H9 (cell line): ENCODE data around the gene VPS13C. TPM values are rescaled to one million over a fixed set of nuclear protein-coding genes. Genes with fewer than 3 reads are reported as not detected.

ENCODE experiments used
- DNase-seq: peaks from one replicate; pipeline ENCODE4 v3.0.0-alpha.2; 2017
- H2AFZ ChIP-seq: one replicate; pipeline ENCODE4 v1.6.1; 2013; ENCODE audit warnings: mild to moderate bottlenecking, low read length, control low read depth, moderate library complexity
- H2AK5ac ChIP-seq: 2 replicates; pipeline ENCODE4 v1.6.1; 2013; ENCODE audit warnings: low read length, control low read depth, mixed read lengths; ENCODE audit not compliant: insufficient read length
- H2BK120ac ChIP-seq: one replicate; pipeline ENCODE4 v1.6.1; 2013; ENCODE audit warnings: low read depth, mild to moderate bottlenecking, low read length, control low read depth, inconsistent platforms; ENCODE audit not compliant: poor library complexity, severe bottlenecking
- H2BK12ac ChIP-seq: 2 replicates; pipeline ENCODE4 v1.6.1; 2013; ENCODE audit warnings: low read length, control low read depth, mixed read lengths, low read depth; ENCODE audit not compliant: insufficient read length
- H2BK15ac ChIP-seq: 2 replicates; pipeline ENCODE4 v1.6.1; 2013; ENCODE audit warnings: low read depth, low read length, control low read depth
- H2BK20ac ChIP-seq: one replicate; pipeline ENCODE4 v1.6.1; 2013; ENCODE audit warnings: low read depth, mild to moderate bottlenecking, low read length, control low read depth, inconsistent platforms; ENCODE audit not compliant: poor library complexity, severe bottlenecking
- H2BK5ac ChIP-seq: 2 replicates; pipeline ENCODE4 v1.6.1; 2013; ENCODE audit warnings: low read length, control low read depth, mixed read lengths; ENCODE audit not compliant: insufficient read length
- H3K14ac ChIP-seq: 2 replicates; pipeline ENCODE4 v1.6.1; 2013; ENCODE audit warnings: low read length, control low read depth; ENCODE audit not compliant: insufficient read depth
- H3K18ac ChIP-seq: 2 replicates; pipeline ENCODE4 v1.6.1; 2013; ENCODE audit warnings: low read depth, mild to moderate bottlenecking, mixed read lengths, low read length, control low read depth; ENCODE audit not compliant: insufficient read length
- H3K23ac ChIP-seq: 2 replicates; pipeline ENCODE4 v1.6.1; 2013; ENCODE audit warnings: low read length, control low read depth, mixed read lengths, low read depth; ENCODE audit not compliant: insufficient read length
- H3K23me2 ChIP-seq: 2 replicates; pipeline ENCODE4 v1.6.1; 2013; ENCODE audit warnings: low read depth, mild to moderate bottlenecking, mixed read lengths, low read length, control low read depth; ENCODE audit not compliant: insufficient read length, poor library complexity, severe bottlenecking
- H3K27ac ChIP-seq: 2 replicates; pipeline ENCODE4 v1.5.1; 2013; ENCODE audit warnings: low read length, control low read depth, mixed read lengths, low read depth; ENCODE audit not compliant: insufficient read length
- H3K27me3 ChIP-seq: 2 replicates; pipeline ENCODE4 v1.6.1; 2013; ENCODE audit warnings: low read length, control low read depth, inconsistent platforms; ENCODE audit not compliant: insufficient read depth
- H3K4ac ChIP-seq: 2 replicates; pipeline ENCODE4 v1.6.1; 2013; ENCODE audit warnings: low read depth, mild to moderate bottlenecking, control low read depth, inconsistent platforms, low read length, moderate library complexity
- H3K4me1 ChIP-seq: 2 replicates; pipeline ENCODE4 v1.6.1; 2013; ENCODE audit warnings: low read length, control low read depth, inconsistent platforms; ENCODE audit not compliant: insufficient read depth
- H3K4me2 ChIP-seq: 2 replicates; pipeline ENCODE4 v1.6.1; 2013; ENCODE audit warnings: low read length, control low read depth, mixed read lengths; ENCODE audit not compliant: insufficient read length, insufficient read depth
- H3K56ac ChIP-seq: 2 replicates; pipeline ENCODE4 v1.6.1; 2013; ENCODE audit warnings: low read depth, mild to moderate bottlenecking, mixed read lengths, low read length, control low read depth; ENCODE audit not compliant: insufficient read length
- H3K79me1 ChIP-seq: 2 replicates; pipeline ENCODE4 v1.6.1; 2013; ENCODE audit warnings: low read depth, mild to moderate bottlenecking, moderate library complexity, low read length, control low read depth, inconsistent platforms; ENCODE audit not compliant: insufficient read depth, poor library complexity, severe bottlenecking
- H3K79me2 ChIP-seq: 2 replicates; pipeline ENCODE4 v1.6.1; 2013; ENCODE audit warnings: low read length, control low read depth, inconsistent platforms; ENCODE audit not compliant: insufficient read depth
- H3K9ac ChIP-seq: 2 replicates; pipeline ENCODE4 v1.6.1; 2013; ENCODE audit warnings: low read length, control low read depth, mixed read lengths; ENCODE audit not compliant: insufficient read length; ENCODE audit errors: extremely low read depth
- H3K9me3 ChIP-seq: one replicate; pipeline ENCODE4 v1.6.1; 2013; ENCODE audit warnings: low read depth, low read length, inconsistent platforms; ENCODE audit not compliant: control insufficient read depth
- H3T11ph ChIP-seq: one replicate; pipeline ENCODE4 v1.6.1; 2013; ENCODE audit warnings: mild to moderate bottlenecking, low read length, control low read depth, inconsistent platforms
- H4K20me1 ChIP-seq: one replicate; pipeline ENCODE4 v1.6.1; 2013; ENCODE audit not compliant: control insufficient read depth, insufficient read length, insufficient read depth
- H4K5ac ChIP-seq: 2 replicates; pipeline ENCODE4 v1.6.1; 2013; ENCODE audit warnings: low read depth, mild to moderate bottlenecking, mixed read lengths, low read length, control low read depth; ENCODE audit not compliant: insufficient read length
- H4K8ac ChIP-seq: replicated peaks from 2 replicates; pipeline ENCODE4 v1.6.1; 2013; ENCODE audit warnings: low read length, control low read depth, mixed read lengths, low read depth; ENCODE audit not compliant: insufficient read length
- H4K91ac ChIP-seq: 2 replicates; pipeline ENCODE4 v1.6.1; 2013; ENCODE audit warnings: low read depth, mild to moderate bottlenecking, moderate library complexity, mixed read lengths, low read length, control low read depth; ENCODE audit not compliant: insufficient read length
- H3K27ac Mint-ChIP-seq, 3 experiments: 2 replicates in 2 of 3; 3 replicates in 1 of 3; pipeline ENCODE4 v1.8.0; 2020 to 2021; ENCODE audit warnings: mixed read lengths in 3 of 3, mild to moderate bottlenecking in 1 of 3, moderate library complexity in 1 of 3
- H3K27me3 Mint-ChIP-seq: 2 replicates; pipeline ENCODE4 v1.8.0; 2021; ENCODE audit warnings: low read depth, mild to moderate bottlenecking, moderate library complexity, mixed read lengths
- H3K36me3 Mint-ChIP-seq, 3 experiments: 2 replicates in 2 of 3; 3 replicates in 1 of 3; pipeline ENCODE4 v1.8.0; 2020 to 2021; ENCODE audit warnings: low read depth in 3 of 3, mixed read lengths in 3 of 3; ENCODE audit not compliant: insufficient read depth in 1 of 3
- H3K4me1 Mint-ChIP-seq, 2 experiments: 2 replicates each; pipeline ENCODE4 v1.8.0; 2020; ENCODE audit warnings: mixed read lengths in 2 of 2
- H3K4me3 Mint-ChIP-seq, 2 experiments: 2 replicates in 1 of 2; 3 replicates in 1 of 2; pipeline ENCODE4 v1.8.0; 2020 to 2021; ENCODE audit warnings: mild to moderate bottlenecking in 2 of 2, mixed read lengths in 2 of 2, moderate library complexity in 1 of 2
- H3K9me3 Mint-ChIP-seq, 2 experiments: 2 replicates in 1 of 2; 3 replicates in 1 of 2; pipeline ENCODE4 v1.8.0; 2020; ENCODE audit warnings: mild to moderate bottlenecking in 2 of 2, mixed read lengths in 2 of 2, moderate library complexity in 1 of 2
- total RNA-seq: library from RNA; stranded (reverse); gene quantifications from 2 replicates; pipeline ENCODE4 v1.2.1, GENCODE V29; 2021
- TF ChIP-seq, protein P1 (sequence below): fragments of 200-600 bp; sonication (generic); conservative IDR thresholded peaks from 3 replicates; pipeline ENCODE4 v1.8.0; 2021; ENCODE audit warnings: antibody characterized with exemption, mild to moderate bottlenecking

The VPS13C gene
- total RNA-seq, 1 experiment from 2014 or later, result 14.2 TPM

DNA sequence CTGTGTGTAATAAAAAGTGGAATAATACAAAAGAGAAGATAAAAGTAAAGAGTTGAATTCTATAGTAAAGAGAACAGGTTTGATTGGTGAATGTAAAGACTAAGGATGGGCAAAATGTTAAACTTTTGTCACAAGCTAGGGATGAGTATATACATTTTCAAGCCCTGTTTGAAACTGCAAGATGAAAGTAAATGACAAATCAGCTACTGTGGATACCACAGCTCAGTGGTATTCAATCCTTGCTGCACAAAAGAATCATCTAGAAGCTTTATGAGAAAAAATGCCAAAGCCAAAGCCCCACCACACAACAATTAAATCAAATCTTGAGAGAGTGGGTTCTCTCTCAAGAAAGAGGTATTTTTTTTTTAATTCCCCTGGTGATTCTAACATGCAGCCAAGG lies 67.7 kb downstream of the VPS13C start:
- H3K18ac ChIP-seq, result no peak overlapping the region
- H3K14ac ChIP-seq, result no peak overlapping the region
- no peaks in the 10 kb centered on the region for H4K20me1 ChIP-seq
- H4K5ac ChIP-seq, result no peak overlapping the region
- H3K27ac ChIP-seq, result no peak overlapping the region
- Mint-ChIP-seq H3K27me3 (no peaks in the 10 kb centered on the region), H3K4me3 (no peak overlapping the region), H3K9me3 (peaks cover 0 to 8% of the 10 kb centered on the region in 2 experiments; a peak in 1 of 5 replicates), H3K36me3 (peaks cover 6 to 23% (median 13%) of the 10 kb centered on the region in 3 experiments; a peak in 6 of 7 replicates), H3K4me1 (no peaks in the 10 kb centered on the region), H3K27ac (no peak overlapping the region; a peak in 1 of 7 replicates)
- H3K56ac ChIP-seq, result no peak overlapping the region
- no peak overlapping the region for H4K91ac ChIP-seq
- no peak overlapping the region for H2AFZ ChIP-seq
- TF ChIP-seq, protein P1, sequence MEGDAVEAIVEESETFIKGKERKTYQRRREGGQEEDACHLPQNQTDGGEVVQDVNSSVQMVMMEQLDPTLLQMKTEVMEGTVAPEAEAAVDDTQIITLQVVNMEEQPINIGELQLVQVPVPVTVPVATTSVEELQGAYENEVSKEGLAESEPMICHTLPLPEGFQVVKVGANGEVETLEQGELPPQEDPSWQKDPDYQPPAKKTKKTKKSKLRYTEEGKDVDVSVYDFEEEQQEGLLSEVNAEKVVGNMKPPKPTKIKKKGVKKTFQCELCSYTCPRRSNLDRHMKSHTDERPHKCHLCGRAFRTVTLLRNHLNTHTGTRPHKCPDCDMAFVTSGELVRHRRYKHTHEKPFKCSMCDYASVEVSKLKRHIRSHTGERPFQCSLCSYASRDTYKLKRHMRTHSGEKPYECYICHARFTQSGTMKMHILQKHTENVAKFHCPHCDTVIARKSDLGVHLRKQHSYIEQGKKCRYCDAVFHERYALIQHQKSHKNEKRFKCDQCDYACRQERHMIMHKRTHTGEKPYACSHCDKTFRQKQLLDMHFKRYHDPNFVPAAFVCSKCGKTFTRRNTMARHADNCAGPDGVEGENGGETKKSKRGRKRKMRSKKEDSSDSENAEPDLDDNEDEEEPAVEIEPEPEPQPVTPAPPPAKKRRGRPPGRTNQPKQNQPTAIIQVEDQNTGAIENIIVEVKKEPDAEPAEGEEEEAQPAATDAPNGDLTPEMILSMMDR, result no peak
- no peak overlapping the region for H3K23ac ChIP-seq
- no peak overlapping the region for H3K4me2 ChIP-seq
- H3K27me3 ChIP-seq, result no peaks in the 10 kb centered on the region
- no peak overlapping the region for H4K8ac ChIP-seq
- no peak overlapping the region for H3K9ac ChIP-seq
- H3K79me2 ChIP-seq, result no peaks in the 10 kb centered on the region
- H2BK20ac ChIP-seq, result no peak overlapping the region
- no peaks in the 10 kb centered on the region for H3K9me3 ChIP-seq
- H3K79me1 ChIP-seq, result no peaks in the 10 kb centered on the region
- no peak overlapping the region for H2AK5ac ChIP-seq
- H2BK12ac ChIP-seq, result no peak overlapping the region
- H2BK5ac ChIP-seq, result no peak overlapping the region
- H3K4me1 ChIP-seq, result no peaks in the 10 kb centered on the region
- no peak overlapping the region for H3T11ph ChIP-seq
- H3K23me2 ChIP-seq, result no peaks in the 10 kb centered on the region
- H3K4ac ChIP-seq, result no peak overlapping the region
- no peak overlapping the region for H2BK120ac ChIP-seq
- no peak for DNase-seq
- H2BK15ac ChIP-seq, result no peak overlapping the region
